Activated CD4-positive, alpha-beta memory T cell treated with anti-CD3 and anti-CD28 coated beads for 36 hours (primary cell): ENCODE data around the gene METTL8. TPM values are rescaled to one million over a fixed set of nuclear protein-coding genes. Genes with fewer than 3 reads are reported as not detected.
"Not testable (repeated sequence)": the region's sequence is repeated elsewhere in the genome, so short reads cannot be mapped to it uniquely, and the experiment has no call there.

Experiments used
- CTCF ChIA-PET: fragments of 350-600 bp; sonication (Branson Sonifier 250); formaldehyde crosslinking; loops from one replicate; lab custom pipeline; 2021; ENCODE audit warnings: antibody characterized with exemption, inconsistent platforms; lab: Charles Lee
- POLR2A ChIA-PET: fragments of 350-600 bp; sonication (Branson Sonifier 250); formaldehyde crosslinking; loops from one replicate; lab custom pipeline; 2021; ENCODE audit warnings: antibody characterized with exemption; lab: Charles Lee
- DNase-seq: peaks from one replicate; pipeline ENCODE4 v3.0.0-alpha.2; 2020
- H3K27ac Mint-ChIP-seq: one replicate; pipeline ENCODE4 v1.8.0; 2021; ENCODE audit warnings: mixed read lengths
- H3K27me3 Mint-ChIP-seq: one replicate; pipeline ENCODE4 v1.8.0; 2021; ENCODE audit warnings: mixed read lengths
- H3K36me3 Mint-ChIP-seq: one replicate; pipeline ENCODE4 v1.8.0; 2021; ENCODE audit warnings: mixed read lengths
- H3K4me1 Mint-ChIP-seq: one replicate; pipeline ENCODE4 v1.8.0; 2021; ENCODE audit warnings: low read depth, mixed read lengths
- H3K4me3 Mint-ChIP-seq: one replicate; pipeline ENCODE4 v1.8.0; 2021; ENCODE audit warnings: mild to moderate bottlenecking, mixed read lengths
- H3K9me3 Mint-ChIP-seq: one replicate; pipeline ENCODE4 v1.8.0; 2021; ENCODE audit warnings: mixed read lengths
- intact Hi-C: fragments of 100-400 bp; cut with micrococcal nuclease; formaldehyde crosslinking; loops from one replicate; pipeline ENCODE4 v1.15.1; 2023
- total RNA-seq, 2 experiments: library from RNA; stranded (reverse); gene quantifications; one replicate each; pipeline ENCODE4 v1.2.3, GENCODE V29; 2021

The METTL8 gene
- total RNA-seq, 2 experiments from 2014 or later: 33.3 to 40.9 TPM

DNA sequence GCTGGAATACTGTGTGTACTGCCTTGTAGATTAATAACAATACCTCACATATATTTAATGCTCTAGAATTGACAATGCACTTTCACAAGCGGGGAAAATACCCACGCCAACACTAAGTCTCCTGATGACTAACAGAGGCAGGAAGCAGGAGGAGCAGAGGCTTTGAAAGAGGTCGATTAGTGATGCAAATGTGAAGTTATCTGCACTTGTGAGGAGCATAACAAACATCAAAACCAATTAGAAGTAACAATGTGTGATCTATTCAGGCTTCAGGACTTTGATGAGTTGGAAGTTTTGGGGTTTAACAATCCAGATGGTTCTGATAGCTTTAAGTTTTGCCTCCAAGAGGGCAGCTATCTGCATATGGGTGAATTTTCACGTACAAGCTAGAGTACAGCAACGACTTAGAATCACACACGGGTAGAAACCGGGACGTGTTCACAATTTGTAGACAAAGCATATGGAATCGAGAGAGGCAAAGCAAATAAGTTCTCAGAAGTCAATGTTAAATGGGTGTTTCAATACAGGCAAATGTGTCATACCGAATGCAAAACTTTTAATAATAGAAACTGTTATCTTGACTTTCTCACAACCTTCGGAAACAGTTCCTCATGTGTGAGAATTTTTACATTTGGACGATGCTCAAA lies 114.5 kb downstream of the METTL8 start:
- Mint-ChIP-seq H3K36me3 (peaks cover 20% of the 10 kb centered on the region), H3K27me3 (no peaks in the 10 kb centered on the region), H3K27ac (peak overlapping the region; percentile 99), H3K9me3 (no peaks in the 10 kb centered on the region), H3K4me1 (peaks cover 61% of the 10 kb centered on the region), H3K4me3 (peak overlapping the region; percentile 69)
- intact Hi-C loops: loop anchor here (1.0 to 5.0 kb wide), 12 partner anchors 28 to 1118 kb away; partner anchors contain the start of genes DCAF17 and GORASP2
- peak; percentile 78 for DNase-seq
- CTCF ChIA-PET: interaction anchor here (1.0 to 2.1 kb wide), 5 partner anchors 8 to 390 kb away, joined by 3 to 9 read pairs (median 6); partner anchors contain the start of gene GORASP2
- POLR2A ChIA-PET: interaction anchor here (1.0 to 3.2 kb wide), 8 partner anchors 9 to 390 kb away, joined by 3 to 16 read pairs (median 6); partner anchors contain the start of gene GORASP2

DNA sequence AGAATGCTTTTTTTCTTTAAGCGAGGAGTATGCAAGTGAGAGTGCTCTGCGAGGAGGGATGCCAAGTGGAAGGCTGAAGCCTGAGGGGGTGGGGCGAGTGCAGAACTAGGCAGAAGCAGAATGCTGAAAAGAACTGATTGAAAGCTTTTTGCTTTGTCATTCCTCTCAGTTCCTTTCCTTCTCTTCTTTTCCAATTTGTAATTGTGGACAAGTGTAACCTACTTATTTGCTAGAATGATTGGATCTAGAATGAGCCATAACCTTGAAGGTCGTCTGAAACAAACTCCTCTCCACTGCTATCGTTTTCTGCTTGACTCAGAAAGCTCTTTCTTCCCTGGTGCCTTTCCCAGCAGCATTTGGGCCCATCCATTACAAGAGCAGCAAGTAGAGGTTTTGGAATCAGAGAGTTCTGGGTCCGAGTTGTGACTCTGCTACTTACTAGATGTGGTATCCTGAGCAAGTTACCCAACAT lies 115.3 kb downstream of the METTL8 start:
- peak overlapping the region; percentile 99 for H3K27ac Mint-ChIP-seq
- no peaks in the 10 kb centered on the region for H3K27me3 Mint-ChIP-seq
- CTCF ChIA-PET: interaction anchor here (1.1 to 2.1 kb wide), 3 partner anchors 8 to 156 kb away, joined by 4 to 6 read pairs (median 4); no protein-coding TSS in a partner anchor
- POLR2A ChIA-PET: interaction anchor here (0.6 to 3.2 kb wide), 10 partner anchors 10 to 667 kb away, joined by 3 to 16 read pairs (median 4); partner anchors contain the start of gene GORASP2
- peak; percentile 41 for DNase-seq
- H3K4me3 Mint-ChIP-seq: peak overlapping the region; percentile 69
- peaks cover 5% of the 10 kb centered on the region for H3K9me3 Mint-ChIP-seq
- intact Hi-C loops: loop anchor here (1.0 to 5.0 kb wide), 4 partner anchors 8 to 1119 kb away; partner anchors contain the start of gene GORASP2
- peaks cover 59% of the 10 kb centered on the region for H3K4me1 Mint-ChIP-seq
- peaks cover 18% of the 10 kb centered on the region for H3K36me3 Mint-ChIP-seq

DNA sequence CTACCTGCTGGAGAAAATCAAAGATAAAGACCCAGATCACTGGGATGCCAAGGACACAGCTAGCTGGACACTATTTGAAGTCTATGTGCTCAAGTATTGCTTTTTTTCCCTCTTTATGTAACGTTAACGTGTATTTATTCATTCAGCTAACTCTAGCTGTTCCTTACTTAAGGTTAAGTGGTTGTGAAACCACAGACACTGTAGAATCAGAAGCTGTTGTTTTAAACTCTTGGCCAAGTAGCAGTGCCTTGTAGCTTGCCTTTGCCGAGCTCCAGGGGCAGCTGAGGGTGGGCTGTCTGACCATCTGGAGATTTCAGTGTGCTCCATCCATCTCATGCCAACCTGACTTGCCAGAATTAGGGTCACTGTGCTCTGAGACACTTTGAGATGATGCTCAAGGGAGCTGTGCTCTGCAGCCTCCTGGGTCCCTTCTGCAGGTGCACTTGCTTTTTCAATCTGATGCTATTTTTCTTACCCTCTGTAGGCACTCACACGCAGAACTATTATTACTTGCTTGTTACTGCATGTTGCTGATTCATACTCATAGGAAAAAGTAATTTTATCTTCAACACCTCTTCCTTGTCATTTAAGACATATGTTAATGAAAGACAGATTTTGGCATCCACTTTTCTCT lies 116.2 kb downstream of the METTL8 start:
- H3K4me3 Mint-ChIP-seq: no peak overlapping the region

DNA sequence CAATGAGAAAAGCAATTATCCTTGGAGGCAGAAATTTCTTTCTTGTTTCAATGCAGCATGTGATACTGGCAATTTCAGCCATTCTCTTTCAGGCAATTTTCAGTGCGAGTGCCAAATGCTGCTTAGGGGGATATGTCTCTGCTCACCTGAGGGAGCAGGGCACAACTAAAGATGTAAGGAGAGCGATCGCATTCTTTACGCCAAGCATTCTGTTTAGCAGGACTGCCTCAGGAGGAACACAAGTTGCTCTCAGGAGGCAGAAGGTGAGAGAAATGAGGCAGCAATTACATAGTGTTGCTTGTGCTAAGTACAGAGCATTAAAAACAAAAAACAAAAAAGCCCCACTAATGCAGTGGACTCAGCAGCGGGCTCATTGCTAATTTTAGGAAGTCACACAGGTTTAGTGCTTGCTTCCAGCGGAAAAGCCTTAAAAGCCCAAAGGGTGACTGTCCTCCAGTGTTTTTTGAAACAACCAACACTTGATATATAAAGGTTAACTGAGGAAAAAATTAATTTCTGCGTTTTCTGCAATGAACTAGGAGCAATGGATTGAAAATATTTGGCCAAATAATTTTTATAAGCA lies 116.9 kb downstream of the METTL8 start:
- no peak overlapping the region for H3K4me3 Mint-ChIP-seq
- no peak for DNase-seq
- H3K4me1 Mint-ChIP-seq: peaks cover 59% of the 10 kb centered on the region
- ChIA-PET POLR2A (interaction anchor here (1.1 to 3.1 kb wide), 3 partner anchors 11 to 144 kb away, joined by 4 to 16 read pairs (median 5); no protein-coding TSS in a partner anchor), CTCF (interaction anchor here (1.0 kb wide), 2 partner anchors 56 to 99 kb away, joined by 3 read pairs; no protein-coding TSS in a partner anchor)
- H3K36me3 Mint-ChIP-seq: peaks cover 21% of the 10 kb centered on the region
- H3K27me3 Mint-ChIP-seq: no peaks in the 10 kb centered on the region
- intact Hi-C loops: loop anchor here (5.0 kb wide), 1 partner anchor 1120 kb away; no protein-coding TSS in a partner anchor
- peak overlapping the region; percentile 33 for H3K27ac Mint-ChIP-seq
- H3K9me3 Mint-ChIP-seq: peaks cover 14% of the 10 kb centered on the region

More for the DNA sequence above, 116.2 kb downstream of the METTL8 start:
- CTCF ChIA-PET: interaction anchor here (1.0 to 1.4 kb wide), 4 partner anchors 9 to 155 kb away, joined by 3 to 4 read pairs (median 4); no protein-coding TSS in a partner anchor
- Mint-ChIP-seq H3K4me1 (peaks cover 59% of the 10 kb centered on the region), H3K36me3 (peaks cover 17% of the 10 kb centered on the region), H3K27ac (peak overlapping the region; percentile 99), H3K27me3 (no peaks in the 10 kb centered on the region), H3K9me3 (peaks cover 8% of the 10 kb centered on the region)
- peak; percentile 51 for DNase-seq
- POLR2A ChIA-PET: interaction anchor here (0.6 to 3.2 kb wide), 9 partner anchors 11 to 666 kb away, joined by 3 to 16 read pairs (median 5); partner anchors contain the start of gene GORASP2
- intact Hi-C loops: loop anchor here (1.0 to 5.0 kb wide), 4 partner anchors 9 to 1120 kb away; partner anchors contain the start of gene GORASP2

DNA sequence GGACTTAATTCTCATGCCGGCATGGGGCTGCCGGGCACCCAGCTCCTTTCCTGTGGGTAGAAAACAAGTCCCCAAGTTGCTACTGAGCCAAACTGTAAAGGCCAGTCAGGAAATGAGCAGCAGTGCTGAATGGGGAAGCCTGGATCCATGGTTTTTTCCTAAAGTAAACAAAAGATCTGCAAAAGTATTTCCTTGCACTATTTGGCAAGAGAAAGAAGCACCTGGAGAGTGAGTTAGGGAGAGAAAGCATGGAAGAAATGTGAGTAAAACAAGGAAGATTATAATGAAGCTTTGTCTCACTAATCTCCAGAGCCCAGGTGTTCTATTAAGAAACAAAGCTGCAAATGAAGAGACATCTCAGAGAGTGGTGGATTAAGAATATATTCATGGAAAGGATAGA lies 117.6 kb downstream of the METTL8 start:
- peaks cover 56% of the 10 kb centered on the region for H3K4me1 Mint-ChIP-seq
- CTCF ChIA-PET: no interaction called here

DNA sequence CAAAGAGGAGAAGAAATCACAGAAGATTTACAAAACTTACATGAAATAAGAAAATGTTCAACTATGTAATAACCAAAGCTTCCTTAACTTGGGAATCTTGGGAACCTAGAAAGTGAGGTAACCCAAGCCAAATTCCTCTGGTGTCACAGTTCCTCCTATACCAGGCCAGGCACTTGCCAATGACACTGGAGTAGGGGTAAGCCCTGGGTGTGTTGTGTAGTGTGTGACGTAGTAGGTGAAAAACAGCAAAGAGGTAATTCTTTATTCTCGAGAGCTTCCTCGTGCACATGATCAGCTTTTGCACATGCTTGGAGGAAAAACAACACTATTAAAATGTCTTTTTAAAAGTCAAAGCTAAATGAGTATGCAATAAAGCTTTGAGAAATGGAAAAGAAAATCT lies 118.0 kb downstream of the METTL8 start:
- no peak for DNase-seq
- Mint-ChIP-seq H3K9me3 (peaks cover 25% of the 10 kb centered on the region), H3K27me3 (no peaks in the 10 kb centered on the region), H3K36me3 (peaks cover 27% of the 10 kb centered on the region), H3K27ac (no peak overlapping the region), H3K4me3 (no peak overlapping the region), H3K4me1 (peaks cover 56% of the 10 kb centered on the region)
- ChIA-PET CTCF (interaction anchor here (0.6 kb wide), 1 partner anchor 220 kb away, joined by 4 read pairs; no protein-coding TSS in a partner anchor), POLR2A (no interaction called here)
- intact Hi-C loops: loop anchor here (5.0 kb wide), 1 partner anchor 1122 kb away; no protein-coding TSS in a partner anchor

More for the DNA sequence above, 117.6 kb downstream of the METTL8 start:
- H3K27me3 Mint-ChIP-seq: no peaks in the 10 kb centered on the region
- H3K36me3 Mint-ChIP-seq: peaks cover 24% of the 10 kb centered on the region
- H3K9me3 Mint-ChIP-seq: peaks cover 20% of the 10 kb centered on the region
- POLR2A ChIA-PET: no interaction called here
- no peak for DNase-seq
- intact Hi-C loops: loop anchor here (5.0 kb wide), 1 partner anchor 1121 kb away; no protein-coding TSS in a partner anchor
- H3K4me3 Mint-ChIP-seq: no peak overlapping the region
- no peak overlapping the region for H3K27ac Mint-ChIP-seq

DNA sequence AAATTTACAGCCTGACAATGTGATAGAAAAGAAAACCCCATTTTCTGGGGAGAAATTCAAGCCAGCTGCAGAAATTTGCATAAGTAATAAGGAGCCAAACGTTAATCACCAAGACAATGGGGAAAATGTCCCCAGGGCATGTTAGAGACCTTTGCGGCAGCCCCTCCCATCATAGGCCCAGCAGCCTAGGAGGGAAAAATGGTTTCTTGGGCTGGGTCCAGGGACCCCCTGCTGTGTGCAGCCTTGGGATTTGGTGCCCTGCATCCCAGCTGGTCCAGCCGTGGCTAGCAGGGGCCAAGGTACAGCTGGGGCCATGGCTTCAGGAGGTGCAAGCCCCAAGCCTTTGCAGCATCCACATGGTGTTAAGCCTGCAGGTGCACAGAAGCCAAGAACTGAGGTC lies 121.6 kb downstream of the METTL8 start:
- CTCF ChIA-PET: not testable (repeated sequence)

DNA sequence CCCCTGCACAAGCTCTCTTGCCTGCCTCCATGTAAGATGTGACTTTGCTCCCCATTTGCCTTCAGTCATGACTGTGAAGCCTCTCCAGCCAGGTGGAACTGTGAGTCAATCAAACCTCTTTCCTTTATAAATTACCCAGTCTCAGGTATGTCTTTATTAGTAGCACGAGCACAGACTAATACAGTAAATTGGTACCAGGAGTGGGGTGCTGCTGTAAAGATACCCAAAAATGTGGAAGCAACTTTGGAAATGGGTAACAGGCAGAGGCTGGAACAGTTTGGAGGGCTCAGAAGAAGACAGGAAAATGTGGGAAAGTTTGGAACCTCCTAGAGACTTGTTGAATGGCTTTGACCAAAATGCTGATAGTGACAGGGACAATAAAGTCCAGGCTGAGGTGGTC lies 122.2 kb downstream of the METTL8 start:
- CTCF ChIA-PET, H3K4me3 Mint-ChIP-seq, H3K27me3 Mint-ChIP-seq, H3K27ac Mint-ChIP-seq, POLR2A ChIA-PET, intact Hi-C loops, DNase-seq: not testable (repeated sequence)
- Mint-ChIP-seq H3K36me3 (peaks cover 29% of the 10 kb centered on the region), H3K4me1 (peaks cover 16% of the 10 kb centered on the region), H3K9me3 (peaks cover 28% of the 10 kb centered on the region)

More for the DNA sequence above, 121.6 kb downstream of the METTL8 start:
- peaks cover 28% of the 10 kb centered on the region for H3K9me3 Mint-ChIP-seq
- peaks cover 29% of the 10 kb centered on the region for H3K36me3 Mint-ChIP-seq
- H3K27ac Mint-ChIP-seq, H3K27me3 Mint-ChIP-seq, DNase-seq, intact Hi-C loops, POLR2A ChIA-PET, H3K4me3 Mint-ChIP-seq: not testable (repeated sequence)
- H3K4me1 Mint-ChIP-seq: peaks cover 20% of the 10 kb centered on the region

DNA sequence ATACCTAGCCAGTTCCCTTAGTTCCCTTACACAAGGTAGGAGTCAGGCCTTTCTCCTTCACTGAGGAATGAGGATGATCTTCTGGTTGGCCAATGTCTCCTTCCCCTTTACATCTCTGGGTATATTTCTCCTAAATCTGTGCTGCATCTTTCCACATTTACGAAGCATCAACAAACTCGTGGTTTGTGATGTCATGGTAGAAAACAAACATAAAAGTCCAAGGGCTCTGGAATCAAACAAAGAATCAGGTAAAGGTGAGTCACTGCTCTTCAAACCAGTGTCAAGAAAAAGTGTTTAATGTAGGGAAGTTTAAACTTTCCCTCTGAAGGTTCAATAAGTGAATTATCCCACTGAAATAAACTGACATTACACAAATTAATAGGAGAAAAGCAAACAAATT lies 122.9 kb downstream of the METTL8 start:
- no peak for DNase-seq
- Mint-ChIP-seq H3K36me3 (peaks cover 29% of the 10 kb centered on the region), H3K9me3 (peaks cover 28% of the 10 kb centered on the region), H3K27ac (no peak overlapping the region), H3K4me1 (peaks cover 13% of the 10 kb centered on the region), H3K27me3 (no peaks in the 10 kb centered on the region), H3K4me3 (no peak overlapping the region)
- intact Hi-C loops: no loop called here
- ChIA-PET POLR2A (no interaction called here), CTCF (interaction anchor here (1.4 kb wide), 1 partner anchor 105 kb away, joined by 3 read pairs; no protein-coding TSS in a partner anchor)

DNA sequence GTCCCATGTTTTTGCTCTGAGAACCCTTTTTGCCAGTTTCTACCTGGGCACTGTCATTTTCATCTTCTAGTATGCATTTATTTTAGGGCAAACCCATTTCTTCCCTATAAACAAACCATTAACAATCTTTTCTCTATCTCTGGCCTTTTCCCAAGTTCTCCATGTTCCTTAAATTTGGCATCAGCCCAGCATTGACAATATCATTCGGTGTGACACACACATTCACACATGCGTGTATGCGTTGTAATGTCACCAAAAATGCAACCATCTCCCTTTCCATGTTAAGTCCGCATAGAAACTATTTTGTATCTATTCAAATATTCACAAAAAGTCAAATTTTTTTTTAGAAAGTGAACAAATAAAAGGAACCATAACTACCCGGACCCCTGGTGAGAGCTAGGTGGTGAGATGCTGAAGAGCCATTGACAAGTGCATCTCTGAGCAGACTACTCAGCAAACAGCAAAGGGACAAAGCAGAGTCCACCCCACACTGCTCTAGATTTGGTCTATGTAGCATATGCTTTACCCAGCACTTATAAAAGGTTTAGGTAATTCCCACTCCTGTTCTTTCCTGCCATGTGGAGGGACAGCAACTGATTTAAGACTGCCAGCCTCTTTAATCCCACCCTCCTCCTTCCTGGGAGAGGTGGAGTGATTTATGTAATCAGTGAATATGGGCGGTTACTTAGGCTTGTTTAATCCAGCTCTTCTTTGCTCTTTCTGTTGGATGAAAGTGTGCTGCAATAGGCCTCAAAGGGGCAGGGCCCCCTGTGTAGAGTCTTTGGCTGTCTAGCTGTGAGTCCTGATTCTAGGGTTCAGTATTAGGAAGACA lies 124.1 kb downstream of the METTL8 start:
- Mint-ChIP-seq H3K4me1 (peaks cover 13% of the 10 kb centered on the region), H3K27ac (no peak overlapping the region), H3K27me3 (no peaks in the 10 kb centered on the region), H3K9me3 (peaks cover 28% of the 10 kb centered on the region), H3K4me3 (no peak overlapping the region), H3K36me3 (peaks cover 27% of the 10 kb centered on the region)
- no peak for DNase-seq
- intact Hi-C loops: no loop called here
- ChIA-PET CTCF (interaction anchor here (1.4 kb wide), 1 partner anchor 107 kb away, joined by 3 read pairs; no protein-coding TSS in a partner anchor), POLR2A (no interaction called here)
